GM04503 (cell line): ENCODE results near the gene PABPN1L.
A peak's percentile ranks its signal among the peaks of the same experiment; 100 is the strongest.

Experiments used
- DNase-seq: peaks from one replicate; pipeline ENCODE4 v3.0.0-alpha.2; 2012; ENCODE audit warnings: low read depth

PABPN1L gene, protein sequence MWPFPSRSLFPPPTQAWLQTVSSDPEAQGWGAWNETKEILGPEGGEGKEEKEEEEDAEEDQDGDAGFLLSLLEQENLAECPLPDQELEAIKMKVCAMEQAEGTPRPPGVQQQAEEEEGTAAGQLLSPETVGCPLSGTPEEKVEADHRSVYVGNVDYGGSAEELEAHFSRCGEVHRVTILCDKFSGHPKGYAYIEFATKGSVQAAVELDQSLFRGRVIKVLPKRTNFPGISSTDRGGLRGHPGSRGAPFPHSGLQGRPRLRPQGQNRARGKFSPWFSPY

DNA sequence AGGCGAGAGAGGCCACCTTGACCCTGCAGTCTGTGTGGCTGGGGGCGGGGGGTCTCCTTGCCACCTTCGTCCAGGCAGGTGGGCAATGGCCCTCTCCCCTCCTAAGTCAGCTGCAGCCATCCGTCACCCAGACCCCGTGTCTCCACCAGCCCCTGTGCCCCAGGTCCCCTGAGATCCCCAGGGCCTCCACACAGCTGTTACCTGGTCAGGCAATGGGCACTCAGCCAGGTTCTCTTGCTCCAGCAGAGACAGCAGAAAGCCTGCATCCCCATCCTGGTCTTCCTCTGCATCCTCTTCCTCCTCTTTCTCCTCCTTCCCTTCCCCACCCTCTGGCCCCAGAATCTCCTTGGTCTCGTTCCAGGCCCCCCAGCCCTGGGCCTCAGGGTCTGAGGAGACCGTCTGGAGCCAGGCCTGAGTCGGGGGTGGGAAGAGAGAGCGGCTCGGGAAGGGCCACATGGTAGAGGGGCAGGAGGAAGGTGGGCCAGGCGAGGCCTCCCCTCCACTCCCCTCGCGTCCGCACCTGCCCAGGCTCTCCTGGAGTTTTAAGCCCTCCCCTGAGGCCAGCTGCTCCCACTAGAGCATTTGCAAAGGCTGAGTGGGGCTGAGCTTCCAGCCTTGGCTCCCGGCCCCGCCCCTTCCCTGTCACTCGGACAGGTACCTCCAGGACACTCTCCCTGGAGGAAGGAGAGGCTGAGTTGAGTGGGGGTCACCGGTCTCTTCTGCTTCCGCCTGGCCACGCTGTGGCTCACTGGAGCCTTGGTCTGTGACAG, at the start of gene PABPN1L:
PABPN1L (minus strand) TSS at position 510 of the 770 bp plus-strand sequence; CDS start at position 456, 54 bp downstream.
- DNase-seq = no peak

DNA sequence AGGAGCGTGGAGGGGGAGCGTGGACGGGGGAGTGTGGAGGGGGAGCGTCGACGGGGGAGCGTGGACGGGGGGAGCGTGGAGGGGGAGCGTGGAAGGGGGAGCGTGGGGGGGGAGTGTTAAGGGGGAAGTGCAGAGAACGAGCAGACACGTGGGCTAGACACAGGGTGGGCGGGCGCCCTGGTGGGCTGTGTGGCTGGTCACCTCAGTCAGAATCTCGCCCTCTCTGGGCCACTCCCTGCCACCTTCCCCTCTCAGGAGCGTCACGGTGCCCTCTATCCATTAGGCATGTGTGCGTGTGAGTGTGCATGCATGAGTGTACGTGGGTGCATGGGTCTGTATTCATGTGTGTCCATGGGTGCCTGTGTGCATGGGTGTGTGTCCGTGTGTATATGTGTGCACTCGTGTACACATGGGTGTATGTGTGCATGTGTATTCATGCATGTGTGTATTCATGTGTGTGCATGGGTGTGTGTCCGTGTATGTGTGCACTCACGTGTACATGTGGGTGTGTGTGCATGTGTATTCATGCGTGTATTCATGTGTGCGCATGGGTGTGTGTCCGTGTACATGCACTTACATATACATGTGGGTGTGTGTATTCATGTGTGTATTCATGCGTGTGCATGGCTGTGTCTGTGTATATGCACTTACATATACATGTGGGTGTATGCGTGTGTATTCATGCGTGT, 49.3 kb upstream of the PABPN1L start:
- no peak for DNase-seq

DNA sequence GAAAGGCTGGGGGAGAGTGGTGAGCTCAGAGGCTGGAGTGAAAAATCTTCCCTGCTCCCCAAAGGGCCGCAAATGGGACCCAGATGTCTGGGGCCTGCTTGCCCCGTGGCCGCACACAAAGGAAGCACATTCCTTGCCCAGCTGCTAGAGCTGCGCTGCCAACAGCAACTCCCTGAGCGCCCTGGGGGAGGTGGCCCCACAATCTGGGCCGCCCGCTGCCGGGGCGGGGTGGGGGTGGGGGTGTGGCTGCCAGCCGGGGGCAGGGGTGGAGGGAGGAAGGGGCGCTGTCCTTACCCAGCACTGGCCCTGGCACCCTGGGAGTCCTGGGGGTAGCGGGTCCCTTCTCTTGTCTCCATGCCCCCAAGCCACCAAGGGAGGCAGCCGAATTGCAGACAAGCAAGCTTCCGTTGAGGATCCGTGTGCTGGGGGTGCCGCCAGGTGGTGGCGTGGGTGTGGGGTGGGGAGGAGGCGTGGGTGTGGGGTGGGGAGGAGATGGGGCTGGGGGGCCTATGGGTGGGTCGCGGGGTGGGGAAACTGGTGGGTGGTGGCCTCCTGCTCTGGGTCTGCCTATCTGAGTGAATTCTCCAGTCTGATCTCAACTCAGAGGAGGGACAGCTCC, 48.4 kb upstream of the PABPN1L start:
- DNase-seq = peak; percentile 39

DNA sequence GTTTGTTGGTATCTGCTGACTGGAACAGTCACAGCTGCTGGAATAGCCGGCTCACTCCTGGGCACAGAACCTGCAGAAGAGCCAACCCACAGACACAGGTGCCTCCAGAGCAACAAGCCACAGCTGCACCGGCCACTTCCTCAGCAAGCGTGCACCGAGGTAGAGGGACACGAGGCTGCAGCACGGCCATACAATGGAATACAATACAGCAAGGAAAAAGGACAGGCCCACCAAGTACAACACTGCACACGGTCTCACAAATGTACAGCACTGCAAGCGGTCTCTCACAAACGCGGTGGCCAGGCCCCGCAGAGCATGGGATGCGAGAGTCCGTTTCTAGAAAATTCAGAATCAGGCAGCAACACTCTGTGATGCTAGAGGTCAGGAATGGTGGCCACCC, 47.4 kb upstream of the PABPN1L start:
- no peak for DNase-seq

DNA sequence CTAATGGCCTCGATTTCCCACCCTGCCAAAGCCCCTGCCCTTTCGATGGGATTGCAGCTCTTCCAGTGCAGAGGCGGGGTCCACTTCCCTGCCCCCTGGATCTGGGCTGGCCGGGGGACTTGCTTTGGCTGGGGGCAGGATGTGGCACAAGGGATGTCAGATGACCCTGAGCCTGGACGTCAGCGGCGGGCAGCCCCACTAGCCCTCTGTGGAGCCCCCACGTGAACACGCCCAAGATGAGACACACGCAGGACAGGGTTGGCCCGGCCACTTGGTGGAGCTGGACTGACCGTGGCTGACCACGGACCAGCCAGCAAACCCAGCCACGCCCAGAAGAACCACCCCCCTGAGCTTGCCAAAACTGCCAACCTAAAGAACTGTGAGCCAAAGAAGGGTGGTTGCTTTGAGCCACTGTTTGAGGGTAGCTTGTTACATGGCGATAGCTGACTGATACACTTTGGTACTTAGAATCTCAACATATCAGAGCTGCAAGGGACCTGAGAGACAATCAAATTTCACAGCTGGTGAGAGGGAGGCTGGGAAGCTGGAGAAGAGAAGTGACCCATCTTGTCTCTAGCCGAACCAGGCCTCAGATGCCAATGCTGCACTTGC, 46.6 kb upstream of the PABPN1L start:
- no peak for DNase-seq

DNA sequence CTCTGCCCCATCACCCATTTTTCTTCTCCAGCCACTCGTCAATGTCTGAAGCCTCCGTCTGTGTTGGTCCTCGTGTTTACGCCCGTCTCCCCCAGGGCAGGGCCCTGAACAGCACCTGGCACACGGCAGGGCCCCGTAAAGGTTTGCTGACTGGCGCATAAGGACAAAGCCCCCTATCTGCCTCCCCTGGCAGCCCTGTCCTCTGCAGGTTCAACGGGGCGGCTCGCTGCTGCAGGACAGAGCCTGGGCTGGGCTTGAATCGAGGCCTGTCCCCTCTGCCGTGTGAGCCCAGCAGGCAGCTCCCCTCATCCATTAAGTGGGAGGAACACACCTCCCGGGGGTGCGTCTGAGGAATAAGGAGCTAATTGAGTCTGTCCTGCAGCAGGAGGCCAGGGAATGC, 46.1 kb upstream of the PABPN1L start:
- no peak for DNase-seq

DNA sequence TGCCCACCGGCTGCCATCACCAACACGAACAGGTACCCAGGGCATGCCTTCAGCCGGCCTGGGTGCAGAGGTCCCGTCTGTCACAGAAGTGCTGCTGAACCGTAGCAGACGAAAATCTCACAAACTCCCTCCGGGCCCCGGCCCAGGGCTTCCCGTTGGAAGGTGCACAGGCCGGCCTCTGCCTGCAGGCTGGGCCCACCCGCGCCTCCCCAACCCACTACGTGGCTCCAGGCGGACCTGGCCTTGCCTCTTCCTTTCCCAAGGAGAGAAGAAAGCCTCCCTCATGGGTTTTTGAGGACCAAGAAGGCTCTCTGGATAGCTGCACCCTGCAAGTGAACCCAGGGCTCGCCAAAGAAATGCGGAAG, 45.5 kb upstream of the PABPN1L start:
- DNase-seq = no peak

DNA sequence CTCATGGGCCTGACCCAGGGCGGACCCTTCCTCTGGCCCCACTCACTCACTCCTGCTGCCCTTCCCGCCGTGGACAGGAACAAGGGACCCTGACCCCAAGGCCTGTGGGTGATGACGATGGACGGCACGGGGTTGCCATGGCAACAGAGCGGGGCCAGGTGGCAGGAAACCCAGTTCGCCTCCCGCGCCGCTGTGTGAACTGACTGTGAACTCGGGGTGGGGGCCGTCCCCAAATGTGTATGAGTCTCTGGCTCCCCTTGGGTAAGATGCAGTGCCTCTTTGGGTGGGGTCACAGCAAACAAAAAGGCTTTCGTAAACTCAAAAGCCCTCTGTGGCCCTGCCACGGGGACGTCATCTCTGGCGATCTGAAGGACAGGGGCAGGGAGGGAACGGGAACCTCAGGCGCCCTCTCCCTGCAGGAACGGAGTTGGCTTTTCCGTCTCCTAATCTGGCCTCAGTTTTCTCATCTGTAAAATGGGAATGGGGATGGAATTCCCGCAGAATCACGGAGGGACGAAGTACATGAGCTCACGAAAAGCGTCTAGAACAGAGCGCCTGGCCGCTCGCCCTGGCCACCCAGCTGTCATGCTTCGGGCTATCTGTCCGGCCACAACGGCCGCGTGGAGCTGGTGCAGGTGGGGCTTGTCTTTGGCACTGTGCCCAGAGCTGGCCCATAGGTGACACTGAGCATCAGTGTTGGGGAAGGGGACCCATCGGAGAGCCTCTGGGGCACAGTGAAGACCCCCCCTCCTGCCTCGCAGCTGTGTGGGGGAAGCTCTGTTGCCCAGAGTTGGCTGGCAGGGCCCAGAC, 44.9 kb upstream of the PABPN1L start:
- DNase-seq = no peak

DNA sequence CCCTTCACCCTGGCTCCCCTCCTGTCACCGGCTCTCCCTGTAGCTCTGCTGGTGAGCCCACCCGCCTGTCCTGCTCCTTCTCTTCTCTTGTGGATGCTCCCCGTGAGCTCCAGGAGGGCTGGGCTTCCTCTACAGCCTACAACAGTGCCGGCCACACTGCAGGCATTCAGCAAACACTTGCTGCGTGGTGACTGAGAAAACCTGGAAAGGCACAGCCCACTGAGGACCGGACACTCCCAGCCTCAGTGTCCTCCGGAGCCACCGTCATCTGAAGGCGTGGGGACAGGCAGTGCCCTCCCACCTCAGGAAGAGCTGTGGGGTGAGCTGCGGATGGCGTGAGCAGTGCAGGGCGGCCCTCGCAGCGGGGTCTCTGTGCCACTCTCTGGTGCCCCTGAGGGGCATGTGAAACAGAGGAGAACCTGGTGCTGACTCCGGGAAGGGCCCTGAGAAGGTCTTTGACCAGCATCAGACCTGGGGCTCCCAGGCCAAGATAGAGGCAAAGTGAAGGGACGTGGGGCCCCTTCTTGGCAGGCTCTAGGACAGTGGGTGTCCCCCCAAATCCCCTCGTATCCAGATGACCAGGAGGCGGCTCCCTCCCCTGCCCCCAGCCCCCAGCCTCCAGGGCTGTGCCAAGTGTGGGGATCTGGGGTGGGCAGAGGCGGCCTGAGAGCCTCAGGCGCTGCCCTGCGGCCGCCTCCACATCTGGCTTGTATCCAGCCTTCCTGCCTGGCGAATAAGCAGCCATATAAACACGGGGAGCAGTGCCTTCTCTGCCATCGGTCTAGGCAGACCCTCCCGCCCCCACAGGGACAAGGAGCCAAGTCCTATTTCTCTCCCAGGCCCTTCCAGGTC, 44.0 kb upstream of the PABPN1L start:
- DNase-seq = no peak

DNA sequence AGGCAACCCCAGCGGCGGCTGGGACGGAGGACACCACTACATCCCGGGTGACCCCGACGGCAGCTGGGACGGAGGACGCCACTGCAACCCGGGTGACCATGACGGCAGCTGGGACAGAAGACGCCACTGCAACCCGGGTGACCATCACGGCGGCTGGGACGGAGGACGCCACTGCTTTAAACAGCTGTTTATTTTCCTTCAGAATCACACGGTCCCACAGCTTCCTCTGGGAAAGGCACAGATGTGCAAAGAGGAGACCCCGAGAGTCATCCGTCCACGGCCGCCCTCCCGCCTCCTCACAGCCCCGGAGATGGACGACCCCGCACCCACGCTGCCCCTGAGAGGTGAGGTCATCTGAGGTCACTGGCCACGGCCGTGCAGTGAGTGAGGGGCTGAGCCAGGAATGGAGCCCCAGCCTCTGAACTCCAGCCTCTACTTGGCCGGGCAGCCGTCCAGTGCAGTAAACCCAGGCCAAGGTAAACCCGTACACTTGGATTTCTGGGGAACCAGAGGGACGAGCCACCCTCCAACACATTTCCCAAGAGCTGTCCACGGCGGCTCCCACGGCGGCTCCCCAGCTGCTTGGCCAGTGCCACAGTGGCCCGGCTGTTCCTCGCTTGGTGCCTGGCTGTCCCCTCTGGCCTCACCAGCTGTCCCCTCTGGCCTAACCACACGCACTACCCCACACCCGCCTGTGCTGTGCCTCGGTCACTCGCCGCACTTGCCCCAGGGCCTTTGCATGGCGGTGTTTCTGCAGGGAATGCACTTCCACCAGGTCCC, 43.2 kb upstream of the PABPN1L start:
- no peak for DNase-seq

DNA sequence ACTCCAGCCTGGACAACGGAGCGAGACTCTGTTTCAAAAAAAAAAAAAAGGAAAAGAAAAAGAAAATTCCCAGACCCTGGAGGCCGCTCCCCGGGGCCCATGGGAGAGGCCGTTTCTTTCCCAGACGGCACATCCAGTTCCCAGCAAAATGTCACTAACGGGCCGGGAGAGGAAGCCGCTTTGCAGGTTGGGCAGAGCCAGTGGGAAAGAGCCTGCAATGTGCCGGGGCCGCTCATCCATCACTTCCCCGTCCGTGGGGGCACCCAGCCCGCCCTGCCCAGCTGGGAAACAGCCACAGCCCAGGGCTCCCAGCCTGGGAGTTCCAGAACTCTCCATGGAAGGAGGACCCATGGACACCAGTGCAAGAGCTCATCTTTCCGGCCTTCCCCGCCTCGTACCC, 41.8 kb upstream of the PABPN1L start:
- no peak for DNase-seq

DNA sequence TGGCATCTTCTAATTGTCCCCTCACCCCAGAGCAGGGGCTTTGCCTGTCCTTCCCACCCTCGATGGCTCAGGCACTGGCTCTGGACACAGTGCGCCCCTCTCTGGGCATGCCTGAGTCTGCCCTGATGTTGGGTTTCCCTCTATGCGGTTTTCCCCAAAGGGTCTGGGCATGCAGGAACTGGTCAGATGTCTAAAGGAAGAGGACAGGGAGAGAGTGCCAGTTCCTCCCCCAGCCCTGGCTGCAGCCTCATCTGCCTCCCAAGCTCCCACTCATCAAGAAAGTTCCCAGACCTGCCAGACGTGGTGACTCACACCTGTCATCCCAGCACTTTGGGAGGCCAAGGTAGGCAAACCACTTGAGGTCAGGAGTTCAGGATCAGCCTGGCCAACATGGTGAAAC, 41.3 kb upstream of the PABPN1L start:
- DNase-seq = no peak

DNA sequence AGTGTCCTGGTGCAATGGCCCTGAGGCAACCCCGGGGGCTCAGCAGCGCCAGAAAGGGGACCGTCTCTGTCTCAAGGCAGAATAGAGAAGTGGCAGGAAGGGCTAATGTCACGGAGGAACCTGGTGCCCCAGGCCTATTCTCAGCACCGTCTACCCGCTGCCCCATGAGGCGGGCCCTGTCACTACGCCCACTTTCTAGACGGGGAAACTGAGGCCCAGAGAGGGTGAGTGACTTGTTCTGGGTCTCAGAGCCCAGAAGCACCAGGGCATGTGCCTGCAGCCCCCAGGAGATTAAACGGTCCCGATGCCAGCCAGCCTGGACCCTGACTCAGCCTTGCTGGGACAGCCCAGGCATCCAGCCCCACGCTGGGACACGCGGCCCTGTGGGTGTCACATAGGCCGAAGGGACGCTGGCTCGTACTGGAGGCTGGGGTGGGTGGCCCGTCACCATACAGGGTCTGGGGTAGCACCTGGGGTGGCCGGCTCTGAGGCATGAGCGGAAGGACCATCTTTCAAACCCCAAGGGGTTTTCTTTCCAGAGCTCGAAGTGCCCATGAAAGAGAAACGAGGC, 40.2 kb upstream of the PABPN1L start:
- no peak for DNase-seq

DNA sequence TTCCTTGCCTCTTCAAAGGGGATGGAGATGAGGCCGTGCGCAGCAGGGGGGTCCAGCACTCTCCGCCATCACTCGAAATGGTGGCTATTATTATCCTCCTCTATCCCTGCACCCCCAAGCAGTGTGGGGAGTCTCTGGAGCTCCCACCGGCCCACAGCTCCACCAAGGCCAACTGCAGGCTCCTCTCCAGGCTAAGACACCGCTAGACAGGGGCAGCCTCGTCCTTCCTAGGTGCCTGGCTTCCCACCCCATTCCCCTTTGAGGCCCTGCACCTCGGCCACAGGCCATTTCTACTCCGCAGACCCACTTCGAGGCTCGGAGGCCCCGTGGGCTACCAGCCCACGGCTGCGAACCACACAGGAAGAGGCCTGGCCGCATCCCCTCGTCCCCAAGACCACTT, 39.6 kb upstream of the PABPN1L start:
- DNase-seq = no peak

DNA sequence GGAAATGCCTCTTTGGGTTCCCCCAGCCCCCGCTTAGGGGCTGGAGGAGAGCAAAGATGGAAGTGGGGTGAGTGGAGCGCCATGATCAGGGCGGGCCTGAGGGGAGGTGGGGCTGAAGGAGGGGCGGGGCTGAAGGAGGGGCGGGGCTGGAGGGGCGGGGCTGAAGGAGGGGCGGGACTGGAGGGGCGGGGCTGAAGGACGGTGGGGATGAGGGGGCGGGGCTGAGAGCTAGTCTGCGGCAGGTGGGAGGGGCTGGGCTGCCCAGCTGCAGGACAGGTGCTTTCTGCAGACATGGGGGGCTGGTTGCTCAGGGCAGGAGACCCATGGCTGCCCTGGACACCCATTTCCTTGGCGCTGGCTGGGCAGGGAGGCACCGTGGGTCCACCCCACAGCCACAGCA, 39.1 kb upstream of the PABPN1L start:
- no peak for DNase-seq

DNA sequence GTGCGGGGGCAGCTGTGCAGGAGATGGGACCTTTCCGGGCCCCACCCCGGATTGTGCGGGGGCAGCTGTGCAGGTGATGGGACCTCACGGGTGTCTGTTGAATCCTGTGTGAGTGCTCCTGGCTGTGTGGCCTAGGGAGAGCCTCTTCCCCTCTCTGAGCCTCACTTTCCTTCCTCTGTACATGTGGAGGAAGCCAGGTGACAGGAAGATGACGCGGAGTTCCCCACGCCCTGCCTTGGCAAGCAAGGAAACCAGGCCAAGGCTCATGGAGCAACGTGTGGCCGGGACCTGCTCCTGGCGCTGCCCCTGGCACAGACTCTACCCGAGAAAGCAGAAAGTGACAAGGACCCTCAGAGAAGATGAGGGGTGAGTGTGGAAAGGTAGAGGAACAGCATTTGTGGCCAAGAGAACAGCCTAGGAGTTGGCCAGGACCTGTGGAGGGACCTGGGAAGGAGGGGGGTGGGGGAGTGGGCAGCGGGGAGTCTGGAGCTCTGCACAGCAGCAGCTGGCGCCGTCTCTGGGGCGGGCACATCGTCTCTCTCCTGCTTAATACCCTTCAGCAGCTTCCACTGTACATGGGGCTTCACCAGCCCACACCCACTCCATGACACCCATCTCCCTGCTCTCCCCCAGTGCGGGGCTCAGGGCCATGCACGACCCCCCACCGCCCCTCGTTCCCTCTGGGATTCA, 38.4 kb upstream of the PABPN1L start:
- DNase-seq = no peak

DNA sequence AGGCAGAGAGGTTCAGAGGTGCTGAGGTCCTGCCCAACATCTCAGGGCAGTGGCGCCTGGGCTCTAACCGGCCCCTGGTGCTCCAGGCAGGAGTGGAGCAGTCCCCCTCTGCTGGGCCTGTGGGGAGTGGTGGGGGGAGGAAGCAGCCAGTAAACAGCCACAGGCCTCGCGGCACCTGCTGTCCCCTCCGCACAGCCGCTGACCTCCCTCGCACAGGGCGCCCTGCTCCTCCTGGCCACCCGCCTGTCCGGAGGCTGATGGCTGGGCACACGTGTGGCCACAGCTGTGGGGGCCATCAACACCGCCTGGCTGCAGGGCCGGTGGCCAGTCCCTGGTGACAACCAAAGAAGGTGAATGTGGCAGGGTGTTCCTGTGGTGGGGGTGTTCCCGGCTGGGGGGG, 36.8 kb upstream of the PABPN1L start:
- DNase-seq = no peak

DNA sequence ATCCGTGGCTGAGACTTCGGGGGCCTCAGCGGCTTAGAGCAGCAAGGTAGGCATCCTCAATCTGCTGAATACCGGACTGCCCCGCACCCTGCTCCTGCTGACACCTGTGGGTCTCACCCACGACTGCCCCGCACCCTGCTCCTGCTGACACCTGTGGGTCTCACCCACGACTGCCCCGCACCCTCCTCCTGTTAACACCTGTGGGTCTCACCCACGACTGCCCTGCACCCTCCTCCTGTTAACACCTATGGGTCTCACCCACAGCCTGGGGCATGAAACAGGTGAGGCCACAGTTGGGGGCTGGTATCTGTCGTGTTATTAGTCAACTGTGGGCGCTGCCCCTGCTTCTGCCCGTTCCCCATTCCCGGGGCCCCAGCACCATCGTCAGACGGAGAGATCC, 36.3 kb upstream of the PABPN1L start:
- DNase-seq = no peak
